ENCODE results near the gene GNAO1. TPM values are rescaled to one million over a fixed set of nuclear protein-coding genes. Genes with fewer than 3 reads are reported as not detected.

Gene GNAO1
- total RNA-seq, 4 donors from 2014 or later = 0.67 to 4.0 (median 2.2) TPM

DNA sequence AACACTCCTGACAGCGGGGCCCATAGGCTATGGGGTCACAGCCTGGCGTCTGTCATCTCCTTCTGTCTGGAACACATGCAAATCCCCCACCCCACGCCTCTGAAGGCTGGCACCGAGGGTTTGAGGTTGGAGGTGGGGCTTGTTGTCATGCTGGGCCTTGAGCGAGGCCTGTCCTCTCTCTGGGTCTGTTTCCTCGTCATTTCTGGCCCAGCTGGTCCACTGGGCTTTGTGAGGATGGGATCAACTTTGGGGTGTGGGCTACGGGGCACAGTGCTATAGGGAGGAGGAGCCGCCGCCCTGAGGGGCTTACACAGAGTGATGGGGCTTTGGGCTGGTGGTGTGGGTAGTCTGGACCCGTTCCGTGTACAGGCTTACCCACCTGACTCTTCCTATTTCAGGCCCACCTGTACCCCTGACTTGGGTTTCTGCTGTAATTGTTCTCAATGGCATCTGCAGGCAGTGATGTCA is 146.6 kb downstream of the GNAO1 start:
- 88 to 93% methylated on average over 10 to 11 of the region's 11 CpGs for WGBS, 2 donors
- intact Hi-C loops (cut with DNase I; ENCODE audit: low total_unique reads) = no loop called here
- H3K4me3 ChIP-seq (ENCODE audit: low read depth, poor library complexity, severe bottlenecking) = no peak overlapping the region
- no peak for DNase-seq (ENCODE audit: low spot score in 2 of 2)
- TF ChIP-seq POLR2A (IDR thresholded peaks at IDR 0.05) = no peak
- TF ChIP-seq, protein P1, sequence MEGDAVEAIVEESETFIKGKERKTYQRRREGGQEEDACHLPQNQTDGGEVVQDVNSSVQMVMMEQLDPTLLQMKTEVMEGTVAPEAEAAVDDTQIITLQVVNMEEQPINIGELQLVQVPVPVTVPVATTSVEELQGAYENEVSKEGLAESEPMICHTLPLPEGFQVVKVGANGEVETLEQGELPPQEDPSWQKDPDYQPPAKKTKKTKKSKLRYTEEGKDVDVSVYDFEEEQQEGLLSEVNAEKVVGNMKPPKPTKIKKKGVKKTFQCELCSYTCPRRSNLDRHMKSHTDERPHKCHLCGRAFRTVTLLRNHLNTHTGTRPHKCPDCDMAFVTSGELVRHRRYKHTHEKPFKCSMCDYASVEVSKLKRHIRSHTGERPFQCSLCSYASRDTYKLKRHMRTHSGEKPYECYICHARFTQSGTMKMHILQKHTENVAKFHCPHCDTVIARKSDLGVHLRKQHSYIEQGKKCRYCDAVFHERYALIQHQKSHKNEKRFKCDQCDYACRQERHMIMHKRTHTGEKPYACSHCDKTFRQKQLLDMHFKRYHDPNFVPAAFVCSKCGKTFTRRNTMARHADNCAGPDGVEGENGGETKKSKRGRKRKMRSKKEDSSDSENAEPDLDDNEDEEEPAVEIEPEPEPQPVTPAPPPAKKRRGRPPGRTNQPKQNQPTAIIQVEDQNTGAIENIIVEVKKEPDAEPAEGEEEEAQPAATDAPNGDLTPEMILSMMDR (IDR thresholded peaks at IDR 0.05) = no peak

DNA sequence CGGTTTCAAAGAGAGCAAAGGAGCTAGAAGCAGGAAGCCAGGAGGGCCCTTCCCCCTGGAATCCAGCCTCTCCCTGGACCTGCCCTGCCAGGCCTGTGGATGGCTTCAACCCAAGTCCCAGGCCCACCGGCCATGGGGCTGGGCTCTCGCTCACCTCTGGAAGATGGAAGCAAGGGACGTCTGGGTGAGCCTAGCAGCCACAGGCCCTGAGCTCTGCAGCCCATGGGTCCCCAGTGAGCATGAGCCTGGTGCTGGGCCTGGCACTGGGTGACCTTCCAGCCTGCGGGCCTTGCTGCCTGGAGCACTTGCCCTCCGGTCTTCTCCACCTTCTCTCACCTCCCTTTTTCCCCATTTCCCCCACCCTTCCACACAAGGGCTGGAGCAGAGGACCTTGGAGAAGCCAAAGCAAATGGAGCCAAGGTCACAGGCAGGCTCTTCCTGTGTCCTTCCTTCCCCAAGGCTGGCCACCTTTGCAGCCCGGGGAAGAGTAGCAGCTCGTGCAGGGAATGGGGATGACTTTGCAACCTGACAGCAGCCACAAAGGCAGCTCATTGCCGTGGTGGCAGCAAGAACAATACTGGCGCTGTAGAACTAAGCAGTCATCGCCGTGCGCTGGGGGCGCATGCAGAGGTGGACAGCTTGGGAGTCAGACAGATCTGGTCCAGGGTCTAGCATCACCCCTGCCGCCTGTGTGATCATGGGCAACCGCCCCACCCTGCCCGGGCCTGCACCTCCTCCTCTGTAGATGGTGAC is 147.5 kb downstream of the GNAO1 start:
- no peak for DNase-seq (ENCODE audit: low spot score in 2 of 2)
- intact Hi-C loops (cut with DNase I; ENCODE audit: low total_unique reads) = no loop called here
- TF ChIP-seq, protein P1 (IDR thresholded peaks at IDR 0.05) = no peak
- no peak for TF ChIP-seq POLR2A (IDR thresholded peaks at IDR 0.05)
- WGBS, 2 donors = 87 to 96% methylated on average over 11 to 17 of the region's 17 CpGs
- no peak overlapping the region for H3K4me3 ChIP-seq (ENCODE audit: low read depth, poor library complexity, severe bottlenecking)

DNA sequence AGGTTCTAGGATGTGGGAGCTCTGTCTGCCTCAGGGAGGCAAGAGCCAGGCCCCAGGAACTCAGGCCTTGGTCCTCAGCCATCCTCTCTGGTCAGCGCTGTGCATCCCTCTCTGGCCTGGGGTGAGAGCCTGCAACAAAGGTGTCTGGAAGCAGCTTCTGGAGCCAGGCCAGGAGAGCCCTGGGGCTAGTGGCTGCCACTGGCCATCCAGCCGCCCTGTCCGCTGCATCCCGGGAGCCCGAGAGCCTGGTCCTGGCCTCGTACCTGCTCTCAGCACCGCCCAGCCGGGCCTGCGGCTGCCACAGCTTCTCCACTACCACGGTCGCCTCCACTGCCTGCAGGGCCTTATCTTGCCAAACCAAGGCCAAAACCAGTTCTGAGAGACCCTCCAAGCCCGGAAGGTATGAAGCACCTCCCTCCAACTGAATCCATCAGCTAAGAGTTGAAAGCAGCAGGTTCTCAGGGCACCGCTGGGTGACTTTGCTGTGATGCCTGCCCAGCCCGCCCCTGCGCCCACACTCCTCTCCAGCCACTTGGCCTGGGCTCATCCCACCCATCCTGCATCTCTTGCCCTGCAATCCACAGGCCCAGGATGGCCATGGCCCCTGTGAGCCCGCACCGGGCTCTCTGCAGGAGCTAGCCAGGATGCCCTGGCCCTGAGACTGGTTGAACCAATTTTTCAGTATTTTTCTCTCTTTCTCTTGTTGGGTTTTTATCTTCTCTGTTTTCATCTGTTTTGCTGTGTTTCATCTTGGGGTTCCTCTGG is 148.3 kb downstream of the GNAO1 start:
- TF ChIP-seq POLR2A (IDR thresholded peaks at IDR 0.05) = no peak
- TF ChIP-seq, protein P1 (IDR thresholded peaks at IDR 0.05) = no peak
- DNase-seq (ENCODE audit: low spot score in 2 of 2) = no peak
- no peak overlapping the region for H3K4me3 ChIP-seq (ENCODE audit: low read depth, poor library complexity, severe bottlenecking)
- intact Hi-C loops (cut with DNase I; ENCODE audit: low total_unique reads) = no loop called here
- WGBS, 2 donors = 86 to 91% methylated on average over 15 to 17 of the region's 17 CpGs

DNA sequence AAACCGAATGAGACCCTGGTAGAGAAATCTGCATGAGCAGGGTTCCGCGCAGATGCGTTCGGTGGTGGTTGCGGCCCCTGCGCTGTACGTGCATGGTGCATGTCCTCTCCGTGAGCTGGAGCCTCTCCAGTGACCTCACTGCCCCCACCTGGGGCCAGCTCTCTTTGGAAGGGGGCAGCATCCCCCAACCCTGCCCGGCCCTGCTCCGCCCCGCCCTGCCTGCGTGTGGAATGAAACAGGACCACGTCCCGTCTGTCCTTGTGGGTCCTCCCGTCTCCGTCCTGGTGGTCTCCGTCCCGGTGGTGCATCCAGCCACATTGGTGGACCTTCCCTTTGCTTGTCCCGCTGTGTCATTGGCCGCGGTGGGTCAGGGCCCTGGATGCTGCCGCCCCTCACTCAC is 149.1 kb downstream of the GNAO1 start:
- TF ChIP-seq, protein P1 (IDR thresholded peaks at IDR 0.05) = no peak
- TF ChIP-seq POLR2A (IDR thresholded peaks at IDR 0.05) = no peak
- DNase-seq (ENCODE audit: low spot score in 2 of 2) = no peak
- no peak overlapping the region for H3K4me3 ChIP-seq (ENCODE audit: low read depth, poor library complexity, severe bottlenecking)
- intact Hi-C loops (cut with DNase I; ENCODE audit: low total_unique reads) = no loop called here
- 91 to 95% methylated on average over 23 of the region's 23 CpGs for WGBS, 2 donors

GRCh38 chr16:56340864-56341365 is 149.6 kb downstream of the GNAO1 start:
- TF ChIP-seq POLR2A (IDR thresholded peaks at IDR 0.05) = no peak
- TF ChIP-seq, protein P1 (IDR thresholded peaks at IDR 0.05) = no peak
- intact Hi-C loops (cut with DNase I; ENCODE audit: low total_unique reads) = no loop called here
- WGBS, 2 donors = 86 to 89% methylated on average over 17 of the region's 17 CpGs
- DNase-seq (ENCODE audit: low spot score in 2 of 2) = no peak
- H3K4me3 ChIP-seq (ENCODE audit: low read depth, poor library complexity, severe bottlenecking) = no peak overlapping the region
